Activated CD4-positive, alpha-beta T cell treated with anti-CD3 and anti-CD28 coated beads, Interleukin-2, amount 50 U/mL, for 24 hours (primary cell): ENCODE results near the gene ASCL5.
"Not testable (repeated sequence)": the region's sequence is repeated elsewhere in the genome, so short reads cannot be mapped to it uniquely, and the experiment has no call there.

Experiments
- DNase-seq, 2 donors: peaks; one replicate each; pipeline ENCODE4 v3.0.0-alpha.2; 2020; ENCODE audit warnings: low read depth in 1 of 2, low spot score in 1 of 2

Gene ASCL5

GRCh38 chr1:201126832-201127754 lies at the start of gene ASCL5:
TSS of gene ASCL5 (minus strand) at chr1:201127184. CDS start at chr1:201115372, 11,812 bp downstream.
- DNase-seq: no peak

- DNase-seq: no peak
Observed at GRCh38 chr1:201175820-201176500, 49.0 kb upstream of the ASCL5 start.

- no peak for DNase-seq
Observed at GRCh38 chr1:201173736-201174135, 46.8 kb upstream of the ASCL5 start.

- no peak for DNase-seq
Observed at GRCh38 chr1:201172999-201173610, 46.1 kb upstream of the ASCL5 start.

GRCh38 chr1:201172326-201172725 lies 45.3 kb upstream of the ASCL5 start:
- no peak for DNase-seq

GRCh38 chr1:201171063-201172036 lies 44.4 kb upstream of the ASCL5 start:
- DNase-seq: peak; percentile 24 to 45

GRCh38 chr1:201170533-201171062 lies 43.6 kb upstream of the ASCL5 start:
- peak; percentile 51 to 52 for DNase-seq

- DNase-seq: no peak
Observed at GRCh38 chr1:201169971-201170532, 43.1 kb upstream of the ASCL5 start.

- no peak for DNase-seq
Observed at GRCh38 chr1:201169203-201169602, 42.2 kb upstream of the ASCL5 start.

- DNase-seq: no peak
Observed at GRCh38 chr1:201167041-201167991, 40.3 kb upstream of the ASCL5 start.

GRCh38 chr1:201164645-201165044 lies 37.7 kb upstream of the ASCL5 start:
- DNase-seq: no peak

- no peak for DNase-seq
Observed at GRCh38 chr1:201163707-201164106, 36.7 kb upstream of the ASCL5 start.

GRCh38 chr1:201163036-201163435 lies 36.1 kb upstream of the ASCL5 start:
- DNase-seq: not testable (repeated sequence)

GRCh38 chr1:201157949-201158348 lies 31.0 kb upstream of the ASCL5 start:
- DNase-seq: no peak

- no peak for DNase-seq
Observed at GRCh38 chr1:201156819-201157218, 29.8 kb upstream of the ASCL5 start.

- no peak for DNase-seq
Observed at GRCh38 chr1:201156346-201156745, 29.4 kb upstream of the ASCL5 start.

GRCh38 chr1:201155354-201155753 lies 28.4 kb upstream of the ASCL5 start:
- no peak for DNase-seq

GRCh38 chr1:201154389-201155165 lies 27.6 kb upstream of the ASCL5 start, which contains the start of gene TMEM9:
TSS of gene TMEM9 (minus strand) at chr1:201154474. CDS start at chr1:201153923, 551 bp downstream.
- peak; percentile 98 to 99 for DNase-seq
